ENCODE results near the gene SLC39A11. TPM values are rescaled to one million over a fixed set of nuclear protein-coding genes. Genes with fewer than 3 reads are reported as not detected.

The SLC39A11 gene
- total RNA-seq, 1 experiment from 2014 or later: 18.9 TPM

GRCh38 chr17:73107191-73107590, 14.7 kb upstream of the SLC39A11 start:
- ChIA-PET CTCF (no interaction called here), POLR2A (no interaction called here)
- Mint-ChIP-seq H3K4me3 (no peak overlapping the region), H3K27ac (no peak overlapping the region), H3K36me3 (peaks cover 3% of the 10 kb centered on the region), H3K27me3 (ENCODE audit: low read depth) (no peaks in the 10 kb centered on the region), H3K4me1 (no peaks in the 10 kb centered on the region), H3K9me3 (peaks cover 15% of the 10 kb centered on the region)
- no peak for DNase-seq (ENCODE audit: low spot score)
- TF ChIP-seq TP53 (CRISPR knock-in tag; IDR thresholded peaks at IDR 0.05) (no peak), SMAD3 (CRISPR knock-in tag; IDR thresholded peaks at IDR 0.05; ENCODE audit: borderline replicate concordance) (no peak), SP1 (CRISPR knock-in tag; conservative IDR thresholded peaks at IDR 0.05) (no peak), NR1H2 (CRISPR knock-in tag; IDR thresholded peaks at IDR 0.05) (no peak), SMAD4 (CRISPR knock-in tag; IDR thresholded peaks at IDR 0.05) (no peak), ZNF232 (CRISPR knock-in tag; IDR thresholded peaks at IDR 0.05) (no peak), ZNF532 (CRISPR knock-in tag; IDR thresholded peaks at IDR 0.05; ENCODE audit: borderline replicate concordance) (no peak), CREM (CRISPR knock-in tag; IDR thresholded peaks at IDR 0.05) (no peak), ZNF281 (CRISPR knock-in tag; IDR thresholded peaks at IDR 0.05) (no peak), MXD4 (CRISPR knock-in tag; IDR thresholded peaks at IDR 0.05; ENCODE audit: borderline replicate concordance) (no peak), ESRRA (CRISPR knock-in tag; IDR thresholded peaks at IDR 0.05; ENCODE audit: borderline replicate concordance) (no peak), NFYB (CRISPR knock-in tag; conservative IDR thresholded peaks at IDR 0.05; ENCODE audit: low read depth) (no peak)
- TF ChIP-seq, protein P1, sequence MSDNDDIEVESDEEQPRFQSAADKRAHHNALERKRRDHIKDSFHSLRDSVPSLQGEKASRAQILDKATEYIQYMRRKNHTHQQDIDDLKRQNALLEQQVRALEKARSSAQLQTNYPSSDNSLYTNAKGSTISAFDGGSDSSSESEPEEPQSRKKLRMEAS (CRISPR knock-in tag; IDR thresholded peaks at IDR 0.05): no peak
- TF ChIP-seq, protein P2, sequence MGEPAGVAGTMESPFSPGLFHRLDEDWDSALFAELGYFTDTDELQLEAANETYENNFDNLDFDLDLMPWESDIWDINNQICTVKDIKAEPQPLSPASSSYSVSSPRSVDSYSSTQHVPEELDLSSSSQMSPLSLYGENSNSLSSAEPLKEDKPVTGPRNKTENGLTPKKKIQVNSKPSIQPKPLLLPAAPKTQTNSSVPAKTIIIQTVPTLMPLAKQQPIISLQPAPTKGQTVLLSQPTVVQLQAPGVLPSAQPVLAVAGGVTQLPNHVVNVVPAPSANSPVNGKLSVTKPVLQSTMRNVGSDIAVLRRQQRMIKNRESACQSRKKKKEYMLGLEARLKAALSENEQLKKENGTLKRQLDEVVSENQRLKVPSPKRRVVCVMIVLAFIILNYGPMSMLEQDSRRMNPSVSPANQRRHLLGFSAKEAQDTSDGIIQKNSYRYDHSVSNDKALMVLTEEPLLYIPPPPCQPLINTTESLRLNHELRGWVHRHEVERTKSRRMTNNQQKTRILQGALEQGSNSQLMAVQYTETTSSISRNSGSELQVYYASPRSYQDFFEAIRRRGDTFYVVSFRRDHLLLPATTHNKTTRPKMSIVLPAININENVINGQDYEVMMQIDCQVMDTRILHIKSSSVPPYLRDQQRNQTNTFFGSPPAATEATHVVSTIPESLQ (CRISPR knock-in tag; IDR thresholded peaks at IDR 0.05): no peak
- TF ChIP-seq, protein P3, sequence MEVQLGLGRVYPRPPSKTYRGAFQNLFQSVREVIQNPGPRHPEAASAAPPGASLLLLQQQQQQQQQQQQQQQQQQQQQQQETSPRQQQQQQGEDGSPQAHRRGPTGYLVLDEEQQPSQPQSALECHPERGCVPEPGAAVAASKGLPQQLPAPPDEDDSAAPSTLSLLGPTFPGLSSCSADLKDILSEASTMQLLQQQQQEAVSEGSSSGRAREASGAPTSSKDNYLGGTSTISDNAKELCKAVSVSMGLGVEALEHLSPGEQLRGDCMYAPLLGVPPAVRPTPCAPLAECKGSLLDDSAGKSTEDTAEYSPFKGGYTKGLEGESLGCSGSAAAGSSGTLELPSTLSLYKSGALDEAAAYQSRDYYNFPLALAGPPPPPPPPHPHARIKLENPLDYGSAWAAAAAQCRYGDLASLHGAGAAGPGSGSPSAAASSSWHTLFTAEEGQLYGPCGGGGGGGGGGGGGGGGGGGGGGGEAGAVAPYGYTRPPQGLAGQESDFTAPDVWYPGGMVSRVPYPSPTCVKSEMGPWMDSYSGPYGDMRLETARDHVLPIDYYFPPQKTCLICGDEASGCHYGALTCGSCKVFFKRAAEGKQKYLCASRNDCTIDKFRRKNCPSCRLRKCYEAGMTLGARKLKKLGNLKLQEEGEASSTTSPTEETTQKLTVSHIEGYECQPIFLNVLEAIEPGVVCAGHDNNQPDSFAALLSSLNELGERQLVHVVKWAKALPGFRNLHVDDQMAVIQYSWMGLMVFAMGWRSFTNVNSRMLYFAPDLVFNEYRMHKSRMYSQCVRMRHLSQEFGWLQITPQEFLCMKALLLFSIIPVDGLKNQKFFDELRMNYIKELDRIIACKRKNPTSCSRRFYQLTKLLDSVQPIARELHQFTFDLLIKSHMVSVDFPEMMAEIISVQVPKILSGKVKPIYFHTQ (CRISPR knock-in tag; IDR thresholded peaks at IDR 0.05): no peak
- TF ChIP-seq, protein P4, sequence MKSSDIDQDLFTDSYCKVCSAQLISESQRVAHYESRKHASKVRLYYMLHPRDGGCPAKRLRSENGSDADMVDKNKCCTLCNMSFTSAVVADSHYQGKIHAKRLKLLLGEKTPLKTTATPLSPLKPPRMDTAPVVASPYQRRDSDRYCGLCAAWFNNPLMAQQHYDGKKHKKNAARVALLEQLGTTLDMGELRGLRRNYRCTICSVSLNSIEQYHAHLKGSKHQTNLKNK (CRISPR knock-in tag; IDR thresholded peaks at IDR 0.05): no peak
- TF ChIP-seq, protein P5, sequence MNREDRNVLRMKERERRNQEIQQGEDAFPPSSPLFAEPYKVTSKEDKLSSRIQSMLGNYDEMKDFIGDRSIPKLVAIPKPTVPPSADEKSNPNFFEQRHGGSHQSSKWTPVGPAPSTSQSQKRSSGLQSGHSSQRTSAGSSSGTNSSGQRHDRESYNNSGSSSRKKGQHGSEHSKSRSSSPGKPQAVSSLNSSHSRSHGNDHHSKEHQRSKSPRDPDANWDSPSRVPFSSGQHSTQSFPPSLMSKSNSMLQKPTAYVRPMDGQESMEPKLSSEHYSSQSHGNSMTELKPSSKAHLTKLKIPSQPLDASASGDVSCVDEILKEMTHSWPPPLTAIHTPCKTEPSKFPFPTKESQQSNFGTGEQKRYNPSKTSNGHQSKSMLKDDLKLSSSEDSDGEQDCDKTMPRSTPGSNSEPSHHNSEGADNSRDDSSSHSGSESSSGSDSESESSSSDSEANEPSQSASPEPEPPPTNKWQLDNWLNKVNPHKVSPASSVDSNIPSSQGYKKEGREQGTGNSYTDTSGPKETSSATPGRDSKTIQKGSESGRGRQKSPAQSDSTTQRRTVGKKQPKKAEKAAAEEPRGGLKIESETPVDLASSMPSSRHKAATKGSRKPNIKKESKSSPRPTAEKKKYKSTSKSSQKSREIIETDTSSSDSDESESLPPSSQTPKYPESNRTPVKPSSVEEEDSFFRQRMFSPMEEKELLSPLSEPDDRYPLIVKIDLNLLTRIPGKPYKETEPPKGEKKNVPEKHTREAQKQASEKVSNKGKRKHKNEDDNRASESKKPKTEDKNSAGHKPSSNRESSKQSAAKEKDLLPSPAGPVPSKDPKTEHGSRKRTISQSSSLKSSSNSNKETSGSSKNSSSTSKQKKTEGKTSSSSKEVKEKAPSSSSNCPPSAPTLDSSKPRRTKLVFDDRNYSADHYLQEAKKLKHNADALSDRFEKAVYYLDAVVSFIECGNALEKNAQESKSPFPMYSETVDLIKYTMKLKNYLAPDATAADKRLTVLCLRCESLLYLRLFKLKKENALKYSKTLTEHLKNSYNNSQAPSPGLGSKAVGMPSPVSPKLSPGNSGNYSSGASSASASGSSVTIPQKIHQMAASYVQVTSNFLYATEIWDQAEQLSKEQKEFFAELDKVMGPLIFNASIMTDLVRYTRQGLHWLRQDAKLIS (CRISPR knock-in tag; IDR thresholded peaks at IDR 0.05; ENCODE audit: borderline replicate concordance): no peak
- TF ChIP-seq, protein P6, sequence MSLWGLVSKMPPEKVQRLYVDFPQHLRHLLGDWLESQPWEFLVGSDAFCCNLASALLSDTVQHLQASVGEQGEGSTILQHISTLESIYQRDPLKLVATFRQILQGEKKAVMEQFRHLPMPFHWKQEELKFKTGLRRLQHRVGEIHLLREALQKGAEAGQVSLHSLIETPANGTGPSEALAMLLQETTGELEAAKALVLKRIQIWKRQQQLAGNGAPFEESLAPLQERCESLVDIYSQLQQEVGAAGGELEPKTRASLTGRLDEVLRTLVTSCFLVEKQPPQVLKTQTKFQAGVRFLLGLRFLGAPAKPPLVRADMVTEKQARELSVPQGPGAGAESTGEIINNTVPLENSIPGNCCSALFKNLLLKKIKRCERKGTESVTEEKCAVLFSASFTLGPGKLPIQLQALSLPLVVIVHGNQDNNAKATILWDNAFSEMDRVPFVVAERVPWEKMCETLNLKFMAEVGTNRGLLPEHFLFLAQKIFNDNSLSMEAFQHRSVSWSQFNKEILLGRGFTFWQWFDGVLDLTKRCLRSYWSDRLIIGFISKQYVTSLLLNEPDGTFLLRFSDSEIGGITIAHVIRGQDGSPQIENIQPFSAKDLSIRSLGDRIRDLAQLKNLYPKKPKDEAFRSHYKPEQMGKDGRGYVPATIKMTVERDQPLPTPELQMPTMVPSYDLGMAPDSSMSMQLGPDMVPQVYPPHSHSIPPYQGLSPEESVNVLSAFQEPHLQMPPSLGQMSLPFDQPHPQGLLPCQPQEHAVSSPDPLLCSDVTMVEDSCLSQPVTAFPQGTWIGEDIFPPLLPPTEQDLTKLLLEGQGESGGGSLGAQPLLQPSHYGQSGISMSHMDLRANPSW (CRISPR knock-in tag; conservative IDR thresholded peaks at IDR 0.05; ENCODE audit: low read depth): no peak
- no peak for ATAC-seq
